ENCODE results near the gene SYCP2L.
"Not testable (repeated sequence)": the region's sequence is repeated elsewhere in the genome, so short reads cannot be mapped to it uniquely, and the experiment has no call there.

The SYCP2L gene

GRCh38 chr6:10960171-10960570, 73.3 kb downstream of the SYCP2L start:
- no peak for DNase-seq

- no peak for DNase-seq
Observed at GRCh38 chr6:10961837-10962236, 75.0 kb downstream of the SYCP2L start.

DNA sequence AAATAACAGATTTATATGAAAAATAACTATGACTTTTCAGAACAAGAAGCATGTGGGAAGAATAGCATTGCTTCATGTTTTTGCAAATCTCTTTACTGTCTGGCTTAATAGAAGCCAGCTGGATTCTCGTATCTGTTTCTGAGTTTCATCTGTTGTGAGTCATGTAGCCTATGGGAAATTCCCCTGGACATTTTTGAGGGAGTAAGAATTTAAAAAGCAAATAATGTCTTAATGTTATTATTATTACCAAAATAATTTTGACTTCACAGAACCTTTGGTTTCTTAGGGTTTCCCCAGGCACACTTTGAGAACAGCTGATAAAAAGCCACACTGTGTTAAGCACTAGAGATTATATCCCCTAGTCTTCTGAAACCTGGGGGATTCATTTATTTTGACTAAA, 75.8 kb downstream of the SYCP2L start:
- DNase-seq, result no peak

GRCh38 chr6:10963113-10963512, 76.3 kb downstream of the SYCP2L start:
- DNase-seq, result no peak

GRCh38 chr6:10964684-10965083, 77.8 kb downstream of the SYCP2L start:
- no peak for DNase-seq

- DNase-seq, result no peak
Observed at GRCh38 chr6:10968776-10969175, 81.9 kb downstream of the SYCP2L start.

- DNase-seq, result no peak
Observed at GRCh38 chr6:10970731-10971130, 83.9 kb downstream of the SYCP2L start.

- no peak for DNase-seq
Observed at GRCh38 chr6:10972196-10972595, 85.3 kb downstream of the SYCP2L start.

DNA sequence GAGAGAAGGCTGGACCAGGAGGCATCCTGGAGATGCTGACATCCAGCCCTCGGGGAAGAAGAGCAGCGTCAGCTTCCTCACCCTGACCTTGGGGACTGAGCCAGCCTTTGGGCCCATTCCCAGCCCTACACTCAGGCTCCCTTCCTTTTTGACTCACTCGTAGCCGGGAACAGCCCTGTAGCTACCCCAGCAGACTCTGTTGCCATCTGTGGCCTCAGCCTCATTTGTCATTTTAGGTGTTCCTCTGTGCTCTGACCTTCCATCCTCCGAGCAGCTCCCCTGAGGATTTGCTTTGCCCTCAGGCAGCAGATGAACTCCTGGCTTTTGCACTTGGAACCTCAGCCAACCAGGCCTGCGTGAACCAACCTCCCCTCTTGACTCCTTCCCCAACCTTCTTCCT, 89.7 kb downstream of the SYCP2L start:
- no peak for DNase-seq

- DNase-seq, result no peak
Observed at GRCh38 chr6:10977231-10977968, 90.5 kb downstream of the SYCP2L start.

DNA sequence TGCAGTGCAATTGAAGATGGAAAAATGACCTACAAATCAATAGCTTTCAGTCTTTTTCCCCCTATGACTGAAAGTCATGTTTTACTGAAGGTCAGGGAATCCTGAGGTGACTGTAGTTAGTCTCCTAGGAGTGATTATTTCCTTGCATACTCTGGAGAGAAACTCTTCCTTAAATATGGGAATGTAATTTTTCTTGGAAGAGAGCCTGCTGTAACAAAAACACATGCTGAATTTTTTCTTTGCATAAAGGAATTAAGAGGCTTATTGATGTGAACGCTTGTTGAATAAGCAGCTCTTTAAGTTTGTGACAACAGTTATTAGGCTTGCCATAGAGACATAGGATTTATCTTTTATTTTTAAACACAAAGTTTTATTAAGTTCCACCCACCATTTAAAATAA, 92.8 kb downstream of the SYCP2L start:
- DNase-seq, result no peak

- DNase-seq, result no peak
Observed at GRCh38 chr6:10981409-10981808, 94.6 kb downstream of the SYCP2L start.

DNA sequence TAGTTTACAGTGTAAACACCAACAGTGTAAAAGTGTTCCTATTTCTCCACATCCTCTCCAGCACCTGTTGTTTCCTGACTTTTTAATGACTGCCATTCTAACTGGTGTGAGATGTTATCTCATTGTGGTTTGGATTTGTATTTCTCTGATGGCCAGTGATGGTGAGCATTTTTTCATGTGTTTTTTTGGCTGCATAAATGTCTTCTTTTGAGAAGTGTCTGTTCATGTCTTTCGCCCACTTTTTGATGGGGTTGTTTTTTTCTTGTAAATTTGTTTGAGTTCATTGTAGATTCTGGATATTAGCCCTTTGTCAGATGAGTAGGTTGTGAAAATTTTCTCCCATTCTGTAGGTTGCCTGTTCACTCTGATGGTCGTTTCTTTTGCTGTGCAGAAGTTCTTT, 98.1 kb downstream of the SYCP2L start:
- not testable (repeated sequence) for DNase-seq

- DNase-seq, result no peak
Observed at GRCh38 chr6:10989587-10989986, 102.7 kb downstream of the SYCP2L start.

GRCh38 chr6:10991115-10991514, 104.3 kb downstream of the SYCP2L start:
- no peak for DNase-seq

GRCh38 chr6:10993896-10994295, 107.0 kb downstream of the SYCP2L start:
- DNase-seq, result no peak

DNA sequence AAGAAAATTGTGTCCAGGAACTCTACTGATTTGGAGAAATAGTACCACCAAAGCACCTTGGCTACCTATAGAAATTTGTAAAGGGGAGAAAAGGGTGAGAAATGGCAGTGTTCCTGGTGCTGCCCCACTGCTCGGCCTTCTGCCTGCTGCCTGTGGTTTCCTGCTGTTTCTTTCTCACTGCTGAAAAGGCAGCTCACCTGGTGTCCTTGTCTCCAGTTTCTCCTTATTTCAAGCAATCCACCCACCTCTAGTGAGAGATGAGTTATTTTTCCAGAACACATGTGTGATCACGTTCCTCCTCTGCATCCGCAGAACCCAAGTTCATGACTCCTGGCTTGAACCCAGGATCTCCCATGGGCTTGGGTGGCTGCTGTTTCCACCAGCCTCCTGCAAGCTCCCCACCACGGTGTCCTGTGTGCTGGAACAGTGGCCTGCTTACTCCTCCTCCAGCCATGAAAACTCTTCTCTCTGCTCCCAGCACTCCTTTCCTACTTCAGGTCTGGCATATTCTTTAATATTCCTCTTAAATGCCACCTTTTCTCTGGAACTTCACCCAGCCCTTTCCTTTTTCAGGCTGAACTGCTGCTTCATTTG, 108.4 kb downstream of the SYCP2L start:
- DNase-seq, result no peak

DNA sequence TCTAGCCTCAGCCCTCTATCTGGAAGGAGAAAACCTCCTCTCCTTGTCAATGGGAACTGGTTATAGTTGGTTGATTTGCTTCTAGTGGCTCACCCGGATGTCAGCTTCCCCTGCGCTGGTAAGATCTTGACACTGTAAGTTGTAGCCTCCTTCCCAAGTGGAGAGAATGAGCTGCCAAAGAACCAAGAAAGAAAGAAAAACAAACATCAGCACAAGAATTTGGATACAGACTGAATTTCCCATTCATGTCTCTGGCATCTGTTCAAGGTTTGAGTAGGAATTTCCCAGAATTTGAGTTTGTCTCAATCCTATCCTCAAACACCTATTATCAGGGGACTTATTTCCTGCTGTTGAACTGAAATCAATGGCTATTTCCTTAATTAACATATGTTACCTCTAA, 113.1 kb downstream of the SYCP2L start:
- DNase-seq, result no peak

- DNase-seq, result no peak
Observed at GRCh38 chr6:11002176-11002575, 115.3 kb downstream of the SYCP2L start.

- DNase-seq, result not testable (repeated sequence)
Observed at GRCh38 chr6:11003297-11003696, 116.4 kb downstream of the SYCP2L start.

DNA sequence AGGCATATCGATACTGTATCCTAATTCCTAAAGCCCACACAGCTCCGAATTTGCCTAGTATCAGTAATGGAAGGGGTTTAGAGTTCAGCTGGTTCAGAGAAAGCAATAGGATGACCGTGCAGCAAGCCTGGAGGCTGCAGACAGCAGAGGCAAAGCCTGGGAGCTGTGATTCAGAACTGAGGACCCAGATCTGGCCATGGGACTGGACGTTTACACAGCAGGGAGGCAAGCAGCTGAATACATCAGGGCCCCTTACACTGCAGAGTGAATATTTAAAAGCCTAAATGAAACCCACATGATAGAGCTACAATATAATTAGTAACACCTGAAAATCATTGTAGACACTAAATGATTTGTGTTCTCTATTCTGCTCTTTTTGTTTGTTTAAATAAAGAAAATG, 119.2 kb downstream of the SYCP2L start:
- DNase-seq, result no peak

- no peak for DNase-seq
Observed at GRCh38 chr6:11007715-11008608, 121.1 kb downstream of the SYCP2L start.

DNA sequence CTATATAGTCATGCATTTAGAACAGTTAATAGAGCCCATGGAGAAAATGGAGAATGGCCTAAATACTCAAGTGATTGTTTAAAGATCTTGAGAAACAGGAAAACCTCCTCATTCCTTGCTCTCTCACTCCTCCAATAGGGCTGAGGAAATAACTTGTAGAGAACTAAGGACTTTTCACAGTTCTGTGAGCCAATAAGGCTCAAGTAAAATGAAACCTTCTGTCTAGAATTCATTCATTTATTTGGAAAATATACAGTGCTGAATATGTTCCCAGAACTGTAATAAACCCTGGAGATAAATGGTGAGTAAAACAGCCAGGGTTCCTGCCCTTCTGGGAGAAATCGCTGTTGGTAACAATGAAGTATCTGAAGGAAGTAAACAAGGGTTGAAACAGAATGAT, 122.0 kb downstream of the SYCP2L start:
- no peak for DNase-seq

DNA sequence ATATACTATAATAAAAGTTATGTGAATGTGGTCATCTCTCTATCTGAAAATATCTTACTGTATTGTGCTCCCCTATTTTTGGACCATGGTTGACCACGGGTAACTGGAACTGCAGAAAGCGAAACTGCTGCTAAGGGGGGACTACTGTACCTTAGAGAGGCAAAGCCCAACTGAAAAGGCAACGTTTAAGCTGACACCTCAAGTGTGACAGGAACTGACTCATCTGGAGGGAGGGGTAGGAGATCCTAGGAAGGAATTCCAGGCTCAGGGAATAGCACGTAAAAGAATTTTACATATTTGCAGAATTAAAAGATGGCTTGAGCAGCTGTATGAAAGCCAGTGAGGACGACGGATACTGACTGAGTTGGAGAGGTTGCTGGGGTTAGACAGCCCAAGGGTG, 122.5 kb downstream of the SYCP2L start:
- peak; percentile 21 for DNase-seq
